ENCODE results near the gene DDX3X. TPM values are rescaled to one million over a fixed set of nuclear protein-coding genes. Genes with fewer than 3 reads are reported as not detected.
A peak's percentile ranks its signal among the peaks of the same experiment; 100 is the strongest.
"Not testable (repeated sequence)": the region's sequence is repeated elsewhere in the genome, so short reads cannot be mapped to it uniquely, and the experiment has no call there.

Gene DDX3X
- total RNA-seq, 2 experiments from 2014 or later = 198 to 253 TPM

DNA sequence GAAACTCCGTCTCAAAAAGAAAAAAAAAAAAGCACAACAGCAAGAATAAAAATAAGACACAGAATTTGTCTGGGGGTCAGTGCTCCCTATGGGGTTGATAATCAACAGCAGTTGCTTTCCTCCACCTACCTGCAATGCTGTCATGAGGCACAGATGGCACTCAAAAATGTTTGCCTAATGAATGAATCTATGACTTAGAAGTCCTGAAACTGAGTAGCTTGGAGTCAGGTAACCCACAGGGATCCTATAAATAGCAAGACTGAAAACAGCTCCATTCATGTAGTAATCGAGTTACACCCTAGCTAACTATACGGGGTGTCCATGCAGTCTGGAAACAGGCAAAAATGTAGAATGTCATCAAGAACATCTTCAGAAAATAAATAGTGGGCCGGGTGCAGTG lies 19.8 kb upstream of the DDX3X start:
- no peaks in the 10 kb centered on the region for H3K4me1 Mint-ChIP-seq
- CTCF ChIA-PET = no interaction called here
- DNase-seq = no peak

DNA sequence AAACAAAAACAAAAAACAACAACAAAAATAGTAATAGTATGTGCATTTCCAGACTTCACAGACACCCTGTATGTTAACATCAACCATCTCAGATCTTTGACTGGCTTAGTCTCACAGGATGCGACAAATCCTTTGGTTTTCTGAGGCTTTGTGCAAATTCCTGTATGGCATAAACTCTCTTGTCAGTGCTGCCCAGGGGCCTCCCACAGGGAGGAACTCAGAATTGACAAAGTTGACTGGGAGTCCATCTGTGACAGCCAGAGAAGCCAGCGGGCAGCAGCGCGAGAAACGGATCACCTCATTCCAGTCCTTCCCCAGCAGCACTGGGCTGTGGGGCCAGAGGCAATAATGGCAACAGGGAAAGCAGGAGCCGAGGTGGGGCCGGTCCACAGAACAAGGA lies 19.1 kb upstream of the DDX3X start:
- no peak for ATAC-seq
- Mint-ChIP-seq H3K4me1 (no peaks in the 10 kb centered on the region), H3K36me3 (no peaks in the 10 kb centered on the region), H3K4me3 (no peak overlapping the region), H3K27ac (no peak overlapping the region), H3K9me3 (ENCODE audit: low read depth) (no peaks in the 10 kb centered on the region), H3K27me3 (no peaks in the 10 kb centered on the region)
- no peak for DNase-seq
- CTCF ChIA-PET = no interaction called here

More for the DNA sequence above, 19.8 kb upstream of the DDX3X start:
- no peaks in the 10 kb centered on the region for H3K9me3 Mint-ChIP-seq (ENCODE audit: low read depth)
- H3K4me3 Mint-ChIP-seq = no peak overlapping the region
- no peaks in the 10 kb centered on the region for H3K36me3 Mint-ChIP-seq
- no peak overlapping the region for H3K27ac Mint-ChIP-seq
- no peak for ATAC-seq
- no peaks in the 10 kb centered on the region for H3K27me3 Mint-ChIP-seq

- H3K4me3 Mint-ChIP-seq; CTCF ChIA-PET; H3K36me3 Mint-ChIP-seq; ATAC-seq; H3K4me1 Mint-ChIP-seq; H3K27me3 Mint-ChIP-seq; DNase-seq; H3K9me3 Mint-ChIP-seq (ENCODE audit: low read depth); H3K27ac Mint-ChIP-seq: not testable (repeated sequence)
These were observed 17.7 kb upstream of the DDX3X start for GRCh38 chrX:41316266-41316665.

DNA sequence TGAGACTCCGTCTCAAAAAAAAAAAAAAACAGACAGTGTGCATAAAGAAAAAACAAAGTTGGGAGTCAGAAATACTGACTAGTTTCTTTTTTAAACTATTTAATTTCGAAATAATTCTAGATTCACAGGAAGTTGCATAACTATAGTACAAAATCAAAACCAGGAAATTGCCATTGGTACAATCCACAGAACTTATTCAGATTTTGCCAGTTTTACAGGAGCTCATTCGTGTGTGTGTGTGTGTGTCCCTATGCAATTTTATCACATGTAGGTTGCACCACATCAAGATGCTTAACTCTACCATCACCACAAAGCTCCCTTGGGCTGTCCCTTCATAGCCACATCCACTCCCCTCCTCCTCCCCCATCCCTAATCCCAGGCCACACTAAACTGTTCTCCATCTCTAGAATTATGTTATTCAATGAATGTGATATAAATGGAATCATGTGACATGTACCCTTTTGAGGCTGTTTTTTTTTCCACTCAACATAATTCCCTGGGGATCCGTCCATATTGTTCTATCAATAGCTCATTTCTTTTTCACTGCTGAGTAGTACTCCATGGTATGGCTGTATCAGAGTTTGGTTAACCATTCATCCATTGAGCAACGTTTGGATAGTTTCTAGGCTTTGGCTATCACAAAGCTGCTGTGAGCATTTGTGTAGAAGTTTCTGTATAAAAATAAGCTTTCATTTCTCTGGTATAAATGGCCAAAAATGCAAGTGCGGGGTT lies 16.3 kb upstream of the DDX3X start:
- DNase-seq = no peak
- no peak overlapping the region for H3K27ac Mint-ChIP-seq
- H3K27me3 Mint-ChIP-seq = no peaks in the 10 kb centered on the region
- no peaks in the 10 kb centered on the region for H3K36me3 Mint-ChIP-seq
- no peaks in the 10 kb centered on the region for H3K9me3 Mint-ChIP-seq (ENCODE audit: low read depth)
- H3K4me3 Mint-ChIP-seq = no peak overlapping the region
- CTCF ChIA-PET = interaction anchor here (1.1 kb wide), 1 partner anchor 137 kb away, joined by 3 read pairs; no protein-coding TSS in a partner anchor
- ATAC-seq = no peak
- no peaks in the 10 kb centered on the region for H3K4me1 Mint-ChIP-seq

DNA sequence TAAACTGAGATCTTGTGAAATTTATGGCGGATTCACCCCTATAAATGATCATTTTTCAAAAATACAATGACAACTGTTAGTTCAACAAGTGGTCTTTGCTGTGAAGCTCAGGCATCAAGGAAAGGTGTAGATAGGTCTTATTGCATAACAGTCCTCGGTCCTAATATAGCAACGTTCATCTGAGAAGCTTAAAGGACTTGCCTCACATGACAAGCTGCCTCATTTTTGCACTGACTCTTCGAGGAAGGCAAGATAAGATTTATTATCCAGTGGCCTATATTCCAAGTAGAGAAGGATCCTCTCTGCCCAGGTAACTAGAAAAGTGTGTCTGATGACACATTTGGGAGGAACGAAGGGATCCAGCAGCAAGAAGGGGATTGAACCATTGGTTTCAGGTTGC lies 13.6 kb upstream of the DDX3X start:
- DNase-seq = no peak
- CTCF ChIA-PET = no interaction called here
- H3K4me3 Mint-ChIP-seq = no peak overlapping the region
- no peaks in the 10 kb centered on the region for H3K36me3 Mint-ChIP-seq
- no peak overlapping the region for H3K27ac Mint-ChIP-seq
- H3K4me1 Mint-ChIP-seq = no peaks in the 10 kb centered on the region
- no peaks in the 10 kb centered on the region for H3K27me3 Mint-ChIP-seq
- H3K9me3 Mint-ChIP-seq (ENCODE audit: low read depth) = no peaks in the 10 kb centered on the region
- no peak for ATAC-seq

DNA sequence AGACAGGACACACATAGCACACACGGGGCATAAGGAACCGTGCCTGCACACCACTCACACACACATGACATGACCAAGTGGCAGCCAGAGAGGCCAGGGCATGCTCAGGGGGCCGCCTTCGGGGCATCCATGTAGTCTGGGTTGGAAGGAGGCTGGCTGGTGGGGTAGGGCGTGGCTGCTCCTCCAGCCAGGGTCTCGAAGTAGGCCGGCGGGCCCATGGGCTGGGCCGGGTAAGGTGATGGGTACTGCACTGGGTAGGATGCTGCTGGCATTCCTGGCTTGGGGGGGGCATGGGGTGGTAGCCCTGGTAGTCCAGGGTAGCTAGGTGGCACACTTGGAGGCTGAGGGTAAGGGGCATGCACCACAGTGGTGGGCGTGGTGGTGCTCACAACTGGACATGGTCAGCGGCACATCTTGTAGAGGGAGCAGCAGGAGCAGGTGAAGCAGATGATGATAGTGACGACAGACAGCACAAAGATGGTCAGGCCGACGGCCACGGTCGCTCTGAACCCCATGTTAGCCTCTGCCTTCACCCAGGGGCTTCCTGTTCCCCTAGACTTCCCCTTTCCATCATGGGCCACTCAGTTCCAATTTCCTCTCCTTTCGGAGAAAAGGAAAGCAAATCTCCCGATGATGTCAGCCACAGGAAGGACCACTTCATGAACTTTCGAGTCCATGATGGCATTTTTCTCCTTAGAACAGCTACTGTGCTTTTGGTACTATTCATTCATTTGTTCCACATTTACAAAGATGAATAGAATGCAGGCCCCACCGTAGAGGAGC lies 10.9 kb upstream of the DDX3X start:
- no peaks in the 10 kb centered on the region for H3K27me3 Mint-ChIP-seq
- no peaks in the 10 kb centered on the region for H3K4me1 Mint-ChIP-seq
- no peak overlapping the region for H3K4me3 Mint-ChIP-seq
- no peak overlapping the region for H3K27ac Mint-ChIP-seq
- ATAC-seq (no peak), DNase-seq (no peak)
- CTCF ChIA-PET = no interaction called here
- no peaks in the 10 kb centered on the region for H3K36me3 Mint-ChIP-seq
- no peaks in the 10 kb centered on the region for H3K9me3 Mint-ChIP-seq (ENCODE audit: low read depth)

DNA sequence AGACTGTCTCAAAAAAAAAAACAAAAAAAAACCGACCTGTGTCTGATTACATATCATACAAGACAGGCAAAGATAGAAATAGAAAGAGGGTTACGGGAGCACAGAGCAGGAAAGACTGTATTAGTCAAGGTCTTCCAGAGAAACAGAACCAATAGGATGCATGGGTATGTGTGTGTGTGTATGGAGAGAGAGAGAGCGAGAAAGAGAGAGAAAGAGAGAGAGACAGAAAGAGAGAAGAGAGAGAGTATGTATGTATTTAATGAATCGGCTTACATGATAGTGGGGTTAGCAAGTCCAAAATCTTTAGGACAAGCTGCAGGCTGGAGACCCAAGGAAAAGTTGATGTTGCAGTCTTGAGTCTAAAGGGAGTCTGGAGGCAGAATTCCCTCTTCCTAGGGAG lies 7.5 kb upstream of the DDX3X start:
- peak overlapping the region; percentile 28 for H3K27ac Mint-ChIP-seq
- no peak for ATAC-seq
- CTCF ChIA-PET = no interaction called here
- H3K4me1 Mint-ChIP-seq = peaks cover 8% of the 10 kb centered on the region
- no peaks in the 10 kb centered on the region for H3K36me3 Mint-ChIP-seq
- no peak for DNase-seq
- H3K9me3 Mint-ChIP-seq (ENCODE audit: low read depth) = no peaks in the 10 kb centered on the region
- no peak overlapping the region for H3K4me3 Mint-ChIP-seq
- H3K27me3 Mint-ChIP-seq = no peaks in the 10 kb centered on the region

GRCh38 chrX:41327341-41327740 lies 6.6 kb upstream of the DDX3X start:
- H3K4me1 Mint-ChIP-seq = peaks cover 8% of the 10 kb centered on the region
- CTCF ChIA-PET = no interaction called here
- H3K9me3 Mint-ChIP-seq (ENCODE audit: low read depth) = no peaks in the 10 kb centered on the region
- H3K36me3 Mint-ChIP-seq = no peaks in the 10 kb centered on the region
- H3K4me3 Mint-ChIP-seq = no peak overlapping the region
- no peak for DNase-seq
- no peak overlapping the region for H3K27ac Mint-ChIP-seq
- ATAC-seq = no peak
- H3K27me3 Mint-ChIP-seq = no peaks in the 10 kb centered on the region

DNA sequence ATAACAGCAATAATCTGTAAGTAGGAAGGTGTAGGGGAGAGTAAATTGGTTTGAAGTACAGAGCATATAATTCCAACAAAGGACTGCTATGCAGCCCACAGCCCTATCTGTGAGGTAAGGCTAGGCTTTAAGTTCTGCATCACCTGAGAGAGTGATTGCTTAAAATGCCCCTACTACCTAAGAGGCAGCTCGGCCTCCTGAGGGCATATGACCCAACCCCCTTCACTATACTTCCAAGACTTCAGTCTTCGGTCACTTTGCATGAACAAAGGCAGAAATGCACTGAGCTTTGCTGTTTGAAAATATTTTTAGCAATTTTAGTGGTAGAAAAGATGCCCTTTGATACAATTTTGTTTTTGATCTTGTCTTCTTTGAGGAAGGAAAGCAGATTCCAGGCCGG lies 4.9 kb upstream of the DDX3X start:
- H3K36me3 Mint-ChIP-seq = no peaks in the 10 kb centered on the region
- CTCF ChIA-PET = no interaction called here
- H3K27ac Mint-ChIP-seq = no peak overlapping the region
- no peaks in the 10 kb centered on the region for H3K27me3 Mint-ChIP-seq
- no peak overlapping the region for H3K4me3 Mint-ChIP-seq
- DNase-seq (no peak), ATAC-seq (no peak)
- peaks cover 8% of the 10 kb centered on the region for H3K4me1 Mint-ChIP-seq
- H3K9me3 Mint-ChIP-seq (ENCODE audit: low read depth) = no peaks in the 10 kb centered on the region

- no peaks in the 10 kb centered on the region for H3K9me3 Mint-ChIP-seq (ENCODE audit: low read depth)
- CTCF ChIA-PET = interaction anchor here (1.2 kb wide), 1 partner anchor 55 kb away, joined by 3 read pairs; no protein-coding TSS in a partner anchor
- no peak for ATAC-seq
- H3K27me3 Mint-ChIP-seq = no peaks in the 10 kb centered on the region
- peak overlapping the region; percentile 100 for H3K27ac Mint-ChIP-seq
- peaks cover 16% of the 10 kb centered on the region for H3K36me3 Mint-ChIP-seq
- H3K4me1 Mint-ChIP-seq = peaks cover 8% of the 10 kb centered on the region
- no peak for DNase-seq
- peak overlapping the region; percentile 90 for H3K4me3 Mint-ChIP-seq
These were observed 2.0 kb upstream of the DDX3X start for GRCh38 chrX:41332005-41332404.

- peaks cover 21% of the 10 kb centered on the region for H3K36me3 Mint-ChIP-seq
- CTCF ChIA-PET = no interaction called here
- no peaks in the 10 kb centered on the region for H3K27me3 Mint-ChIP-seq
- H3K9me3 Mint-ChIP-seq (ENCODE audit: low read depth) = no peaks in the 10 kb centered on the region
- peak overlapping the region; percentile 90 for H3K4me3 Mint-ChIP-seq
- DNase-seq (peak; percentile 67), ATAC-seq (peak; percentile 1)
- H3K27ac Mint-ChIP-seq = peak overlapping the region; percentile 100
- peaks cover 10% of the 10 kb centered on the region for H3K4me1 Mint-ChIP-seq
These were observed 1.5 kb upstream of the DDX3X start for GRCh38 chrX:41332408-41333002.

DNA sequence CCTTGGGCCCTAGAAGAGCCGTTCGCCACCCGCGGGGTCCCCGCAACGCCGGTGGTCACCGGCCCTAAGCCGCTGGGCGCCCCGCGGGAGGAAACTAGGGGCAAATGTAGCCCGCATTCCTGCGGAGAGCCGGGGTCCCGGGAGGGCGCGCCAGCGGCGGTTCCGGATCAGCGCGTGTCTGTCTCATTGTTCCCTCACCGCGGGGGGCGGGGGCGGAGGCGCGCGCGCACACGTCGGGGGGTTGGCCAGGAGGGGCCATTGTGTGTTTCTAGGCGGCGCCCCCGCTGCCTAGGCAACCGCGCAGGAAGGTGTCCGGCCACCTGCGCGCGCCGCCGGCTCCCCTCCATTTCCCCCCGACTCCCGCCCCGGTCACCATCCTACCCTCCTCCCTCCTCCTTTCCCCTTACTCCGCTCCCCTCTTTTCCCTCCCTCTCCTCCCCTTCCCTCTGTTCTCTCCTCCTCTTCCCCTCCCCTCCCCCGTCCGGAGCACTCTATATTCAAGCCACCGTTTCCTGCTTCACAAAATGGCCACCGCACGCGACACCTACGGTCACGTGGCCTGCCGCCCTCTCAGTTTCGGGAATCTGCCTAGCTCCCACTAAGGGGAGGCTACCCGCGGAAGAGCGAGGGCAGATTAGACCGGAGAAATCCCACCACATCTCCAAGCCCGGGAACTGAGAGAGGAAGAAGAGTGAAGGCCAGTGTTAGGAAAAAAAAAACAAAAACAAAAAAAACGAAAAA lies 789 bp upstream of the DDX3X start:
- H3K4me3 Mint-ChIP-seq = peak overlapping the region; percentile 90
- peak overlapping the region; percentile 100 for H3K27ac Mint-ChIP-seq
- no peaks in the 10 kb centered on the region for H3K27me3 Mint-ChIP-seq
- ATAC-seq (peak; percentile 58), DNase-seq (peak; percentile 89)
- H3K9me3 Mint-ChIP-seq (ENCODE audit: low read depth) = no peaks in the 10 kb centered on the region
- H3K36me3 Mint-ChIP-seq = peaks cover 25% of the 10 kb centered on the region
- CTCF ChIA-PET = interaction anchor here (1.2 kb wide), 1 partner anchor 682 kb away, joined by 3 read pairs; no protein-coding TSS in a partner anchor
- H3K4me1 Mint-ChIP-seq = peaks cover 13% of the 10 kb centered on the region
